ENCODE data around the gene ABHD16B.

DNA sequence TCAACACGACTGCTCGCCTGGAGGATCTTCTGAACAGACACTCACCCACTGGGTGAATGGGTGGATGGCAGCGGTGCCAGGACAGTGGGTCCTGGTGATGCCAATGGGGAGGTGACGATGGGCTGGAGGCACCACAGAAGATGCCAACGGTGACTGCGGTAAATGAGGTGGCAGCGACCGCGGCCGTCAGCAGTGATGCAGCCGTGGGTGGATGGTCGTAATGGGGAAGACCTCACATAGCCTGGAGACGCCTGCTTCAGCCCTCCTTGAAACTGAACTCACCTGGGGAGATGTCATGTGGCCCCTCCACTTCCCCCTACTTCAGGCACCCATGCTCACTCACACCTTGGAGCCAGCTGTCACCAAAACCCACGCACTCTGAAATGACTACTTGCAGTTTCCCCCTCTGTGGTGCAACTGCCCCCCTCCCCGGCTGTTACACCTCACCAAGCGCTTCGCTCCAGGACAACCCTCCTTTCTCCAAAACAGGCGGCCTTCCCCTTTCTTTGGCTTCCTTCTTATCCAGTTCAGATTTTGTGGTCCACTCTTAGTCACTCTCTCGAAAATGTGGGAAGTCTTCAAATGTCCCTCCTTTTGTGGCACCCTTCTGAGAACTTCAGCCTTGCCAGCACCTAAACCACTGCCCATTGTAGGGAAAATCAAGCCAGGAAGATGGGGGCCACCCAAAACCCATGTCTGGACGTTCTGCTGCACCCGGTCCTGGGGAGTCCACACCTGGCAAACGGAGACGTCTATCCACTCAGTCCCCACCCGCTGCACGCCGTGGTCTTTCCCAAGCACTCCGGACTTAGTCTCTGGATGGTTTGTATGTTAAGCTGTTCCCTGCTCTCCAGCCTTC, 10.4 kb upstream of the ABHD16B start:
- no peak for TF ChIP-seq MIER2 (CRISPR knock-in tag; IDR thresholded peaks at IDR 0.05)
- no peak for TF ChIP-seq CREB1 (IDR thresholded peaks at IDR 0.05)
- TF ChIP-seq CREB1 (CRISPR knock-in tag; IDR thresholded peaks at IDR 0.05), result no peak
- no peak for TF ChIP-seq ZNF660 (CRISPR knock-in tag; IDR thresholded peaks at IDR 0.05; ENCODE audit: borderline replicate concordance, low read depth)
- no peak for TF ChIP-seq ZNF709 (CRISPR knock-in tag; IDR thresholded peaks at IDR 0.05)
- no peak for TF ChIP-seq TAF1 (CRISPR knock-in tag; IDR thresholded peaks at IDR 0.05)
- no peak for TF ChIP-seq GABPB1 (CRISPR knock-in tag; IDR thresholded peaks at IDR 0.05)
- TF ChIP-seq GATAD1 (CRISPR knock-in tag; IDR thresholded peaks at IDR 0.05), result no peak

All from HepG2 (cell line).